GM12878 (cell line): Measurements from ENCODE around the gene PARD6A. TPM values are rescaled to one million over a fixed set of nuclear protein-coding genes. Genes with fewer than 3 reads are reported as not detected.

Experiments
- ATAC-seq: fragments of 200-7000 bp; cut with Tn5 transposase; 3 replicates; pipeline ENCODE4 v1.9.1; 2020; ENCODE audit warnings: mild to moderate bottlenecking, moderate library complexity
- BruUV-seq: library from RNA; stranded (reverse); fragments of 400-500 nt; replicated peaks from 2 replicates; lab custom pipeline; 2021; lab: Mats Ljungman, UMichigan
- CTCF ChIA-PET: fragments of 300-600 bp; sonication (Branson Sonifier 250); formaldehyde crosslinking; extraction: SDS; loops from one replicate; lab custom pipeline; 2021; ENCODE audit warnings: inconsistent platforms; lab: Yijun Ruan, JAX
- POLR2A ChIA-PET: fragments of 350-600 bp; formaldehyde crosslinking; extraction: SDS; loops from one replicate; lab custom pipeline; 2021; ENCODE audit warnings: inconsistent platforms; lab: Charles Lee
- RAD21 ChIA-PET: fragments of 300-600 bp; sonication (Branson Sonifier 250); formaldehyde crosslinking; loops from one replicate; lab custom pipeline; 2023; ENCODE audit warnings: antibody characterized with exemption; ENCODE audit not compliant: unreplicated experiment; lab: Charles Lee
- SMC1A ChIA-PET: fragments of 300-600 bp; sonication (Branson Sonifier 250); formaldehyde crosslinking; loops from one replicate; lab custom pipeline; 2023; ENCODE audit not compliant: unreplicated experiment, uncharacterized antibody; lab: Charles Lee
- DNase-seq: peaks from one replicate; pipeline ENCODE4 v3.0.0-alpha.2; 2011; ENCODE audit warnings: low read depth, low spot score
- FAIRE-seq: peaks from 3 replicates; lab custom pipeline; 2011; peaks lifted over from hg19 to GRCh38; lab: Jason Lieb, UNC
- H2AFZ ChIP-seq: 2 replicates; pipeline ENCODE4 v1.6.0; 2011; ENCODE audit warnings: low read depth, low read length, control low read depth; ENCODE audit not compliant: control insufficient read depth
- H3K27ac ChIP-seq: 2 replicates; pipeline ENCODE4 v1.5.1; 2011; ENCODE audit warnings: control low read depth; ENCODE audit not compliant: control insufficient read depth, insufficient read depth
- H3K27me3 ChIP-seq, 2 experiments: replicated peaks in 1 of 2; 2 replicates each; pipeline versions ENCODE4 v1.6.0 to v1.6.1; 2011; ENCODE audit warnings: low read length in 1 of 2; ENCODE audit not compliant: control insufficient read depth in 2 of 2, insufficient read depth in 2 of 2
- H3K36me3 ChIP-seq, 2 experiments: 2 replicates each; pipeline ENCODE4 v1.5.1; 2011; ENCODE audit warnings: low read length in 1 of 2; ENCODE audit not compliant: control insufficient read depth in 2 of 2, insufficient read depth in 2 of 2
- H3K4me1 ChIP-seq: 2 replicates; pipeline ENCODE4 v1.6.1; 2011; ENCODE audit warnings: mild to moderate bottlenecking, low read length, moderate library complexity, mixed read lengths; ENCODE audit not compliant: control insufficient read depth, insufficient read depth
- H3K4me2 ChIP-seq: 2 replicates; pipeline ENCODE4 v1.6.0; 2011; ENCODE audit warnings: control low read depth; ENCODE audit not compliant: control insufficient read depth, insufficient read depth
- H3K4me3 ChIP-seq: fragments of 200-600 bp; sonication (generic); 2 replicates; pipeline ENCODE4 v1.5.1; 2016
- H3K79me2 ChIP-seq: 2 replicates; pipeline ENCODE4 v1.6.0; 2011; ENCODE audit warnings: low read length; ENCODE audit not compliant: control insufficient read depth, insufficient read depth
- H3K9ac ChIP-seq: 2 replicates; pipeline ENCODE4 v1.8.0; 2011; ENCODE audit warnings: low read length, control low read depth, mixed read lengths; ENCODE audit not compliant: control insufficient read depth, insufficient read depth
- H3K9me3 ChIP-seq: replicated peaks from 3 replicates; pipeline ENCODE4 v1.5.1; 2011; ENCODE audit warnings: mild to moderate bottlenecking, low read length; ENCODE audit not compliant: control insufficient read depth, insufficient read depth
- H4K20me1 ChIP-seq: 2 replicates; pipeline ENCODE4 v1.6.0; 2011; ENCODE audit not compliant: control insufficient read depth, insufficient read depth
- ATF7 ChIP-seq: fragments of 450-650 bp; IDR thresholded peaks from 2 replicates; pipeline ENCODE4 v1.6.1; 2016; ENCODE audit warnings: low read depth, mild to moderate bottlenecking
- CREB1 ChIP-seq: IDR thresholded peaks from 2 replicates; pipeline ENCODE4 v1.6.1; 2012; ENCODE audit warnings: low read depth, mild to moderate bottlenecking, inconsistent platforms
- CREM ChIP-seq: IDR thresholded peaks from 2 replicates; pipeline ENCODE4 v1.6.1; 2014; ENCODE audit warnings: antibody characterized with exemption, low read depth
- LARP7 ChIP-seq: fragments of 450-650 bp; IDR thresholded peaks from 2 replicates; pipeline ENCODE4 v1.6.1; 2017; ENCODE audit warnings: mild to moderate bottlenecking
- NRF1 ChIP-seq: conservative IDR thresholded peaks from 2 replicates; pipeline ENCODE4 v1.6.1; 2011; ENCODE audit warnings: mild to moderate bottlenecking, low read depth, low read length, improper control_type of control experiment
- RCOR1 ChIP-seq: conservative IDR thresholded peaks from 2 replicates; pipeline ENCODE4 v1.6.1; 2012; ENCODE audit warnings: low read depth, low read length, improper control_type of control experiment
- RFX5 ChIP-seq: IDR thresholded peaks from 2 replicates; pipeline ENCODE4 v1.6.1; 2011; ENCODE audit warnings: low read depth, low read length, improper control_type of control experiment
- SPI1 ChIP-seq: IDR thresholded peaks from 2 replicates; pipeline ENCODE4 v1.6.1; 2011; ENCODE audit warnings: low read depth, mild to moderate bottlenecking, low read length, moderate library complexity, borderline replicate concordance; ENCODE audit not compliant: insufficient read depth
- ZNF217 ChIP-seq: fragments of 450-650 bp; IDR thresholded peaks from 2 replicates; pipeline ENCODE4 v1.6.1; 2017; ENCODE audit warnings: antibody characterized with exemption, mild to moderate bottlenecking
- ZSCAN29 ChIP-seq: fragments of 450-650 bp; IDR thresholded peaks from 2 replicates; pipeline ENCODE4 v1.6.1; 2017; ENCODE audit warnings: mild to moderate bottlenecking, moderate library complexity
- WGBS: methylation state at CpG from one replicate; pipeline ENCODE4 v1.1.6; 2016; ENCODE audit warnings: low lambda C conversion rate; ENCODE audit not compliant: insufficient replicate concordance, insufficient coverage; ENCODE audit errors: missing lambda C conversion rate; 5-methylcytosine and 5-hydroxymethylcytosine counted together
- in situ Hi-C: fragments of 300-500 bp; cut with MboI; formaldehyde crosslinking; loops from 9 replicates; pipeline ENCODE4 v1.14.3; 2018; ENCODE audit warnings: mixed read lengths
- intact Hi-C: fragments of 100-400 bp; cut with micrococcal nuclease; formaldehyde crosslinking; loops from one replicate; pipeline ENCODE4 v1.14.2; 2022; ENCODE audit not compliant: unreplicated experiment
- polyA plus RNA-seq, 11 experiments: library from polyadenylated mRNA; depleted of rRNA in 4 of 11; unstranded in 6 of 11; stranded (reverse) in 5 of 11; fragments of >200 nt; fragmentation: Nextera tagmentation in 4 of 11; fragmentation: Illumina TruSeq in 1 of 11; extraction: Ambion mirVana in 4 of 11; extraction: Trizol in 1 of 11; gene quantifications; 1 replicate in 1 of 11; 2 replicates in 10 of 11; pipeline versions ENCODE4 v1.2.1 to v1.2.3, GENCODE V29; 2011 to 2016; ENCODE audit warnings: inconsistent platforms in 2 of 11, missing spikeins in 2 of 11, low read depth in 1 of 11
- total RNA-seq, 4 experiments: library from RNA; depleted of rRNA in 3 of 4; stranded (reverse); fragments of >200 nt in 3 of 4; fragmentation: Illumina TruSeq in 1 of 4; extraction: Trizol in 1 of 4; gene quantifications; 2 replicates each; pipeline versions ENCODE4 v1.2.1 to v1.2.3, GENCODE V29; 2013 to 2021
- TF ChIP-seq, protein P1 (sequence below): fragments of 450-650 bp; conservative IDR thresholded peaks from 2 replicates; pipeline ENCODE4 v1.6.1; 2017; ENCODE audit warnings: mild to moderate bottlenecking, moderate library complexity
- TF ChIP-seq, protein P2 (sequence below): fragments of 450-650 bp; formaldehyde crosslinking; IDR thresholded peaks from 2 replicates; pipeline ENCODE4 v1.5.0; 2022; ENCODE audit warnings: mild to moderate bottlenecking, missing genetic modification characterization

PARD6A gene
- total and polyA plus RNA-seq, 10 of the 15 experiments (the other 5 are each of a cell fraction or from before 2014, with no cell fraction given), result 0.42 to 10.1 (median 4.4) TPM

DNA sequence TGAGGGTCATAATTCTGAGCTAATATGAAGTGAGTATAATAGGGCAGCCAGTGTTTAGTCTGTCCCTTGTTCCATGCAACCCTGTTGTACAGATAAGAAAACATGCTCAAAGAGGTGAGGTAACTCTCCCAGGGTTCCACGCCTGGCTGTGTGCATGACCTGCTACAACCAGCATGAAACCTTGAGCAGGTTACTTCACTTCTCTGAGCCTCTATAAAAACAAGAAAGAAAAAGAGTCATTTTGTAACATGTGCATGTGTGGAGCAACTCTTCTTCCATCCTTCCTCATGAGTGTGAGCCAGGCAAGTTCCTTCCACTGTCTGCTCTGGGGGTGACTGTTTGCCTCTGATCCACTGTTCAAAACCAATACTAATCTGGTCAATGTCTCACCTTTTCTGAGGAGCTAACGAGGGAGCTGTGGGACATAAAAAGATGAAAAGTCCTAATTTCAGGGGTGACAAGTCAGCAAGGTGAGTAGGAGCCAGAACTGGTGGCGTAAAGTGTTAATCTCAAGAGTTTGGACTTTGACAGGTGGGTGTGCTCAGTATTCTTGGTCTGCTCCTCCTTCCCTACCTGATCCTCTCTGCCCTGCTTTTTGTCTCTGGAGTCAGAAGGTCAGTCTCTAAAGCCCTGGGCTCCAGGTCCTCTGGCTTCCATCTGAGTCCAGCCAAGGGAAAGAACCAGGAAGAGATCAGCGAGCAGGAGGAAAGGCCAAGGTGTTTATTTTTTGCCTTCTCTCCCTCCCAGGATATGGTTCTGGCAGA lies 36.8 kb downstream of the PARD6A start (continued):
- TF ChIP-seq, protein P1, sequence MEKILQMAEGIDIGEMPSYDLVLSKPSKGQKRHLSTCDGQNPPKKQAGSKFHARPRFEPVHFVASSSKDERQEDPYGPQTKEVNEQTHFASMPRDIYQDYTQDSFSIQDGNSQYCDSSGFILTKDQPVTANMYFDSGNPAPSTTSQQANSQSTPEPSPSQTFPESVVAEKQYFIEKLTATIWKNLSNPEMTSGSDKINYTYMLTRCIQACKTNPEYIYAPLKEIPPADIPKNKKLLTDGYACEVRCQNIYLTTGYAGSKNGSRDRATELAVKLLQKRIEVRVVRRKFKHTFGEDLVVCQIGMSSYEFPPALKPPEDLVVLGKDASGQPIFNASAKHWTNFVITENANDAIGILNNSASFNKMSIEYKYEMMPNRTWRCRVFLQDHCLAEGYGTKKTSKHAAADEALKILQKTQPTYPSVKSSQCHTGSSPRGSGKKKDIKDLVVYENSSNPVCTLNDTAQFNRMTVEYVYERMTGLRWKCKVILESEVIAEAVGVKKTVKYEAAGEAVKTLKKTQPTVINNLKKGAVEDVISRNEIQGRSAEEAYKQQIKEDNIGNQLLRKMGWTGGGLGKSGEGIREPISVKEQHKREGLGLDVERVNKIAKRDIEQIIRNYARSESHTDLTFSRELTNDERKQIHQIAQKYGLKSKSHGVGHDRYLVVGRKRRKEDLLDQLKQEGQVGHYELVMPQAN, result no peak
- TF ChIP-seq ZNF217, result no peak
- TF ChIP-seq SPI1, result no peak

DNA sequence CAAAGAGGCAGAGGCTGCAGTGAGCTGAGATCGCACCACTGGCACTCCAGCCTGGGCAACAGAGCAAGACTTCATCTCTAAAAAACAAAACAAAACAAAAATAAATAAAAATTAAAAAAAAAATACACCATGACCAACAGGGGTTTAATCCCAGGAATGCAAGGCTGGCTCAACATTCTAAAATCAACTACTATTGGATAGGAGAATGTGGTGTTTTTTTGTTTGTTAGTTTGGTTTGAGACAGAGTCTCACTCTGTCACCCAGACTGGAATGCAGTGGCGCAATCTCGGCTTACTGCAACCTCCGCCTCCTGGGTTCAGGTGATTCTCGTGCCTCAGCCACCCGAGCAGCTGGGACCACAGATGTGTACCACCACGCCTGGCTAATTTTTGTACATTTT lies 38.5 kb downstream of the PARD6A start:
- Histone ChIP-seq H3K9ac (no peak overlapping the region), H2AFZ (no peak overlapping the region), H3K4me1 (no peaks in the 10 kb centered on the region), H3K4me2 (no peak overlapping the region), H3K9me3 (no peaks in the 10 kb centered on the region; the same call in 2 of the 3 replicates), H3K79me2 (no peaks in the 10 kb centered on the region), H3K36me3 (peaks cover 0 to 3% of the 10 kb centered on the region in 2 experiments; a peak in 3 of 4 replicates), H3K27me3 (no peaks in the 10 kb centered on the region), H3K4me3 (no peak overlapping the region), H4K20me1 (no peaks in the 10 kb centered on the region), H3K27ac (no peak overlapping the region)
- WGBS, result 96% methylated on average over 7 of the region's 7 CpGs
- SMC1A ChIA-PET, result no interaction called here
- no TSS peak for BruUV-seq
- no peak for ATAC-seq
- intact Hi-C loops (no loop called here), in situ Hi-C loops (no loop called here)
- no peak for TF ChIP-seq RFX5
- TF ChIP-seq ZSCAN29, result no peak
- TF ChIP-seq, protein P2, sequence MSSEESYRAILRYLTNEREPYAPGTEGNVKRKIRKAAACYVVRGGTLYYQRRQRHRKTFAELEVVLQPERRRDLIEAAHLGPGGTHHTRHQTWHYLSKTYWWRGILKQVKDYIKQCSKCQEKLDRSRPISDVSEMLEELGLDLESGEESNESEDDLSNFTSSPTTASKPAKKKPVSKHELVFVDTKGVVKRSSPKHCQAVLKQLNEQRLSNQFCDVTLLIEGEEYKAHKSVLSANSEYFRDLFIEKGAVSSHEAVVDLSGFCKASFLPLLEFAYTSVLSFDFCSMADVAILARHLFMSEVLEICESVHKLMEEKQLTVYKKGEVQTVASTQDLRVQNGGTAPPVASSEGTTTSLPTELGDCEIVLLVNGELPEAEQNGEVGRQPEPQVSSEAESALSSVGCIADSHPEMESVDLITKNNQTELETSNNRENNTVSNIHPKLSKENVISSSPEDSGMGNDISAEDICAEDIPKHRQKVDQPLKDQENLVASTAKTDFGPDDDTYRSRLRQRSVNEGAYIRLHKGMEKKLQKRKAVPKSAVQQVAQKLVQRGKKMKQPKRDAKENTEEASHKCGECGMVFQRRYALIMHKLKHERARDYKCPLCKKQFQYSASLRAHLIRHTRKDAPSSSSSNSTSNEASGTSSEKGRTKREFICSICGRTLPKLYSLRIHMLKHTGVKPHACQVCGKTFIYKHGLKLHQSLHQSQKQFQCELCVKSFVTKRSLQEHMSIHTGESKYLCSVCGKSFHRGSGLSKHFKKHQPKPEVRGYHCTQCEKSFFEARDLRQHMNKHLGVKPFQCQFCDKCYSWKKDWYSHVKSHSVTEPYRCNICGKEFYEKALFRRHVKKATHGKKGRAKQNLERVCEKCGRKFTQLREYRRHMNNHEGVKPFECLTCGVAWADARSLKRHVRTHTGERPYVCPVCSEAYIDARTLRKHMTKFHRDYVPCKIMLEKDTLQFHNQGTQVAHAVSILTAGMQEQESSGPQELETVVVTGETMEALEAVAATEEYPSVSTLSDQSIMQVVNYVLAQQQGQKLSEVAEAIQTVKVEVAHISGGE, result no peak
- TF ChIP-seq NRF1, result no peak
- TF ChIP-seq RCOR1, result no peak
- no peak for TF ChIP-seq ATF7
- no peak for TF ChIP-seq CREB1
- no peak for TF ChIP-seq LARP7
- no peak for TF ChIP-seq CREM
- CTCF ChIA-PET, result no interaction called here
- RAD21 ChIA-PET, result no interaction called here
- FAIRE-seq, result no peak
- no peak for DNase-seq
- POLR2A ChIA-PET, result no interaction called here
